Measurements from ENCODE around the gene ATP11B. TPM values are rescaled to one million over a fixed set of nuclear protein-coding genes. Genes with fewer than 3 reads are reported as not detected.

The ATP11B gene
- total and polyA plus RNA-seq, 2 of the 8 experiments (the other 6 are each of a cell fraction or from before 2014, with no cell fraction given): 5.1 to 26.5 TPM

DNA sequence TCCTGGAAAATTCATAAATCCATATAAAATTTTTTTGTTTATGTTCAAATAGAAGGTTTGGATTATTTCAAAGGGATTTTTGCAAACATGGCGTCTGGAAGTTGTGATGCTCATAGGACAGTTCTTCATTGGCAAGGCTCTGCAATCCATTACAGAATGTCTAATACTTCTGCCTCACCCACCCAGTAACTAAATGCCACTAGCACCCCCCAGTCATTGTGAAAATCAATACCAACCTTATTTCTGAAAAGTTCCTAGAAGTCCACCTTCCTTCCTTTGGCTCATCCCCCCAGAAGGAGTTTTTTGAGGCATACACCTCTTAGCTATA is 17.9 kb downstream of the ATP11B start:
- Histone ChIP-seq H2BK12ac (ENCODE audit: low read depth, low read length) (no peak overlapping the region), H3K27me3 (replicated peaks in 1 of 4; ENCODE audit: control insufficient read depth in 3 of 4, extremely low read depth in 1 of 4, insufficient read depth in 3 of 4, low read length in 3 of 4) (no peaks in the 10 kb centered on the region), H3K79me2 (ENCODE audit: control insufficient read depth in 1 of 2, insufficient read depth in 2 of 2, low read length in 2 of 2) (no peaks in the 10 kb centered on the region; a peak in 1 of 4 replicates), H3K4me3 (ENCODE audit: extremely low read depth in 1 of 4, insufficient read depth in 2 of 4, low read depth in 3 of 4, low read length in 4 of 4) (no peak overlapping the region), H3K9ac (replicated peaks in 1 of 4; ENCODE audit: extremely low read depth in 1 of 4, low read depth in 3 of 4, low read length in 3 of 4) (no peak overlapping the region), H2BK5ac (ENCODE audit: low read depth, low read length) (no peak overlapping the region), H3K4ac (replicated peaks; ENCODE audit: insufficient read length, low read depth, low read length) (no peak overlapping the region), H3K9me3 (ENCODE audit: insufficient read depth in 2 of 2, low read depth in 1 of 2, low read length in 1 of 2) (no peaks in the 10 kb centered on the region), H3K23ac (ENCODE audit: insufficient read length) (no peak overlapping the region), H3K56ac (replicated peaks; ENCODE audit: insufficient read length, low read depth, low read length) (no peak overlapping the region), H2BK15ac (ENCODE audit: low read length) (no peak overlapping the region), H2BK120ac (replicated peaks; ENCODE audit: low read depth, low read length) (no peak overlapping the region), H3K18ac (ENCODE audit: extremely low read depth, low read length) (no peak overlapping the region), H2AK5ac (ENCODE audit: low read depth, low read length) (no peak overlapping the region), H4K91ac (replicated peaks; ENCODE audit: insufficient read length, low read length) (no peak overlapping the region), H3K36me3 (ENCODE audit: control insufficient read depth in 2 of 4, insufficient read depth in 4 of 4, low read length in 3 of 4) (no peaks in the 10 kb centered on the region), H3K14ac (ENCODE audit: insufficient read length) (no peak overlapping the region), H3K23me2 (ENCODE audit: low read depth, low read length) (no peaks in the 10 kb centered on the region), H3K4me1 (replicated peaks in 1 of 4; ENCODE audit: control insufficient read depth in 3 of 4, insufficient read depth in 4 of 4, low read length in 3 of 4) (no peaks in the 10 kb centered on the region), H2AFZ (ENCODE audit: low read length) (no peak overlapping the region), H3K79me1 (ENCODE audit: low read depth, low read length) (no peaks in the 10 kb centered on the region), H2BK20ac (ENCODE audit: low read length) (no peak overlapping the region), H3K4me2 (ENCODE audit: insufficient read depth in 1 of 2, low read depth in 2 of 2, low read length in 2 of 2) (no peak overlapping the region), H4K8ac (ENCODE audit: extremely low read depth, insufficient read depth, low read length) (no peak overlapping the region), H4K5ac (ENCODE audit: insufficient read length, low read depth, low read length) (no peak overlapping the region), H4K20me1 (replicated peaks in 1 of 2; ENCODE audit: control insufficient read depth in 1 of 2, insufficient read depth in 2 of 2, low read length in 2 of 2) (no peaks in the 10 kb centered on the region), H3K27ac (ENCODE audit: low read depth, low read length) (no peak overlapping the region)
- DNase-seq (ENCODE audit: low read depth in 1 of 2, low spot score in 2 of 2) (no peak), FAIRE-seq (no peak)
- POLR2A ChIA-PET (ENCODE audit: partially characterized antibody): no interaction called here
- WGBS, 2 experiments (ENCODE audit: extremely low coverage in 1 of 2, insufficient coverage in 1 of 2, insufficient read length in 1 of 2, insufficient replicate concordance in 2 of 2, low coverage in 1 of 2, low lambda C conversion rate in 2 of 2, missing lambda C conversion rate in 1 of 2): 78% methylated on average over 1 of the region's 1 CpG; no CpG with 5 or more reads in 1 of the 2 experiments
- CTCF ChIA-PET (ENCODE audit: partially characterized antibody): no interaction called here
- TF ChIP-seq SAP30 (IDR thresholded peaks at IDR 0.05; ENCODE audit: insufficient read depth, insufficient replicate concordance, low read length): no peak
- no peak for TF ChIP-seq RBBP5 (IDR thresholded peaks at IDR 0.05; ENCODE audit: borderline replicate concordance, low read depth, low read length)
- TF ChIP-seq, protein P1, sequence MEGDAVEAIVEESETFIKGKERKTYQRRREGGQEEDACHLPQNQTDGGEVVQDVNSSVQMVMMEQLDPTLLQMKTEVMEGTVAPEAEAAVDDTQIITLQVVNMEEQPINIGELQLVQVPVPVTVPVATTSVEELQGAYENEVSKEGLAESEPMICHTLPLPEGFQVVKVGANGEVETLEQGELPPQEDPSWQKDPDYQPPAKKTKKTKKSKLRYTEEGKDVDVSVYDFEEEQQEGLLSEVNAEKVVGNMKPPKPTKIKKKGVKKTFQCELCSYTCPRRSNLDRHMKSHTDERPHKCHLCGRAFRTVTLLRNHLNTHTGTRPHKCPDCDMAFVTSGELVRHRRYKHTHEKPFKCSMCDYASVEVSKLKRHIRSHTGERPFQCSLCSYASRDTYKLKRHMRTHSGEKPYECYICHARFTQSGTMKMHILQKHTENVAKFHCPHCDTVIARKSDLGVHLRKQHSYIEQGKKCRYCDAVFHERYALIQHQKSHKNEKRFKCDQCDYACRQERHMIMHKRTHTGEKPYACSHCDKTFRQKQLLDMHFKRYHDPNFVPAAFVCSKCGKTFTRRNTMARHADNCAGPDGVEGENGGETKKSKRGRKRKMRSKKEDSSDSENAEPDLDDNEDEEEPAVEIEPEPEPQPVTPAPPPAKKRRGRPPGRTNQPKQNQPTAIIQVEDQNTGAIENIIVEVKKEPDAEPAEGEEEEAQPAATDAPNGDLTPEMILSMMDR (IDR thresholded peaks at IDR 0.05; ENCODE audit: control extremely low read depth in 1 of 3, insufficient read depth in 1 of 3, low read depth in 1 of 3, low read length in 3 of 3): no peak
- TF ChIP-seq TAF1 (IDR thresholded peaks at IDR 0.05; ENCODE audit: low read depth, low read length): no peak
- TF ChIP-seq TEAD4 (IDR thresholded peaks at IDR 0.05; ENCODE audit: low read depth, low read length): no peak
- no peak for TF ChIP-seq RFX5 (IDR thresholded peaks at IDR 0.05; ENCODE audit: borderline replicate concordance, low read depth, low read length)
- no peak for TF ChIP-seq SIRT6 (IDR thresholded peaks at IDR 0.05; ENCODE audit: low read length)
- no peak for TF ChIP-seq TCF12 (IDR thresholded peaks at IDR 0.05; ENCODE audit: low read depth, low read length)
- TF ChIP-seq MAX (IDR thresholded peaks at IDR 0.05): no peak
- TF ChIP-seq BCL11A (IDR thresholded peaks at IDR 0.05; ENCODE audit: low read depth in 2 of 2, low read length in 2 of 2): no peak
- no peak for TF ChIP-seq RXRA (IDR thresholded peaks at IDR 0.05; ENCODE audit: insufficient read depth, low read depth, low read length)
- TF ChIP-seq NANOG (IDR thresholded peaks at IDR 0.05; ENCODE audit: insufficient read depth, low read depth, low read length, poor library complexity, severe bottlenecking): no peak

Measured in H1 (cell line).